Aorta (tissue), 5 donors: ENCODE measurements around the gene CAVIN2. TPM values are rescaled to one million over a fixed set of nuclear protein-coding genes. Genes with fewer than 3 reads are reported as not detected.

ENCODE experiments used
- ATAC-seq: fragments of 200-7000 bp; cut with Tn5 transposase; one replicate; pipeline ENCODE4 v1.9.1; 2022; ENCODE audit warnings: moderate library complexity; ENCODE audit not compliant: low FRiP score
- DNase-seq, 2 donors: peaks; one replicate each; pipeline ENCODE4 v3.0.0-alpha.2; 2020
- H3K27ac ChIP-seq, 2 donors: one replicate each; pipeline ENCODE4 v1.5.1; 2013; ENCODE audit warnings: low read length in 2 of 2, mild to moderate bottlenecking in 2 of 2, moderate library complexity in 2 of 2, control low read depth in 1 of 2, inconsistent platforms in 1 of 2, low read depth in 1 of 2
- H3K27me3 ChIP-seq, 2 donors: one replicate each; pipeline ENCODE4 v1.6.1; 2013; ENCODE audit warnings: control low read depth in 1 of 2, low read length in 1 of 2, mild to moderate bottlenecking in 1 of 2, moderate library complexity in 1 of 2; ENCODE audit not compliant: insufficient read depth in 2 of 2, control insufficient read depth in 1 of 2
- H3K36me3 ChIP-seq, 2 donors: one replicate each; pipeline ENCODE4 v1.6.1; 2013; ENCODE audit warnings: control low read depth in 1 of 2, low read length in 1 of 2, mild to moderate bottlenecking in 1 of 2; ENCODE audit not compliant: insufficient read depth in 2 of 2, control insufficient read depth in 1 of 2
- H3K4me1 ChIP-seq, 2 donors: one replicate each; pipeline ENCODE4 v1.6.1; 2013; ENCODE audit warnings: low read length in 2 of 2, control low read depth in 1 of 2, mild to moderate bottlenecking in 1 of 2, moderate library complexity in 1 of 2; ENCODE audit not compliant: insufficient read depth in 2 of 2, control insufficient read depth in 1 of 2
- H3K4me3 ChIP-seq, 2 donors: one replicate each; pipeline ENCODE4 v1.5.1; 2013; ENCODE audit warnings: low read length in 2 of 2, control low read depth in 1 of 2, mild to moderate bottlenecking in 1 of 2
- H3K9me3 ChIP-seq: one replicate; pipeline ENCODE4 v1.6.1; 2013; ENCODE audit warnings: mild to moderate bottlenecking, low read length; ENCODE audit not compliant: control insufficient read depth
- WGBS, 2 donors: extraction: QIAGEN DNeasy Blood & Tissue Kit; methylation state at CpG; one replicate each; pipeline ENCODE4 v1.1.7; 2013; 5-methylcytosine and 5-hydroxymethylcytosine counted together
- intact Hi-C, 2 donors: fragments of 100-400 bp; cut with DNase I; formaldehyde crosslinking; loops; one replicate each; pipeline versions ENCODE4 v1.14.2 to v1.15.0; 2022
- polyA plus RNA-seq, 2 donors: library from polyadenylated mRNA; stranded (reverse); fragments of 200-250 nt; gene quantifications; one replicate each; pipeline ENCODE4 v1.2.3, GENCODE V29; 2013
- total RNA-seq, 2 donors: library from RNA; stranded (reverse); fragmentation: NEBNext Ultra II Directional; extraction: Animal tissue kit (Norgen Biotek cat#: 25700); gene quantifications; one replicate each; pipeline ENCODE4 v1.2.1, GENCODE V29; 2021
- donor health status: healthy with polysubstance abuse.
- donor health status: Bipolar disorder and iron deficiency.
- donor health status: DM: no; HTN: no; CAD: no.
- donor health status: DM: no; HTN: no; CAD: no.
- donor health status: DM: yes; HTN: yes; CAD: no.

Gene CAVIN2
- total and polyA plus RNA-seq, 4 donors, result 3.0 to 37.8 (median 14.5) TPM

DNA sequence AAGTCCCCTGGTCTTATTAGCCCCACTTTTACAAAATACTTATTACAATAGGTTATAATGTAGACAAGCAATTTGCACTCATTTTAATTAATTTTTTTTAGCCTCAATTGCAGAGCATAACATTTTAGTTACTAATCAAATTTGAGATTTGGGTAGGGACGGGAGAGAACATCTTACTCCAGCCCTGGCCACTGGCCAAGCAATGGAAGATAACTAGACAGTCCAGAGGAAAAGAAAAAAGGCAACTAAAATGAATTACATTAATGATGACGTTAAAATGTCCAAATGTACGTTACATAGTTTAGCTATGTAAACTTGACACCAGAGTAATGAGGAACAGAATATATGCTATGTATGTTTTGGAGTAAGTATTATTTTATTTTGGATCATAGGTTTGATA lies 11.0 kb upstream of the CAVIN2 start:
- WGBS, 2 donors, result 54 to 70% methylated on average over 3 of the region's 3 CpGs
- intact Hi-C loops, result no loop called here
- ATAC-seq, result no peak

DNA sequence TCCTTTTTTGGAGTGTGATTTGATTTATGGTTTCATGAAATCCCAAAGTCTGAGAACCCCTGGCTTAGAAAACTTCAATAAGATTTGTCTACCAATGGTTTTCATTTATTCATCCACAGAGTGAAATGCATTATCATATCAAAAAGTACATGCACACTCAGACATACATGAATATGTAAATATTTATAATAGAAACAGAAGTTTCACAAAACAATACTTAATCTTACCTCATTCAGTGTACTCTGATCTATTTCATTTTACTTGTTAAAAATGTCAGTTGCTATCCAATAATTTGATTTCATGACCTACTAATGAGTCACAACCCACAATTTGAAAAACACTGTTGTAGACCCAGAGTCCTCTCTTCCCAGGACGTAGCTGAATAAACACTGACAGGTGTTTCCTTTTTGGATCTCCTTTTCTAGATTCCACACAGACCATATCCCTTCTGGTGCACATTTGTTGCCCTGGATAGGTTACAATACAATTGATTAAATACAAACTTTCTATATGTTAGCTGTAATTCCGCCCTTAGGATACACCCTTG lies 10.4 kb upstream of the CAVIN2 start:
- H3K4me1 ChIP-seq, result peaks cover 0 to 2% of the 10 kb centered on the region in 2 donors
- H3K9me3 ChIP-seq, result no peaks in the 10 kb centered on the region
- no peak overlapping the region for H3K27ac ChIP-seq
- ATAC-seq (no peak), DNase-seq (no peak)
- intact Hi-C loops, result no loop called here
- H3K27me3 ChIP-seq, result peaks cover 0 to 1% of the 10 kb centered on the region in 2 donors
- H3K4me3 ChIP-seq, result no peak overlapping the region
- 79 to 86% methylated on average over 2 of the region's 2 CpGs for WGBS, 2 donors
- H3K36me3 ChIP-seq, result no peaks in the 10 kb centered on the region

More for the DNA sequence above, 11.0 kb upstream of the CAVIN2 start:
- no peak overlapping the region for H3K27ac ChIP-seq
- no peak overlapping the region for H3K4me3 ChIP-seq
- no peaks in the 10 kb centered on the region for H3K9me3 ChIP-seq
- no peaks in the 10 kb centered on the region for H3K36me3 ChIP-seq
- peaks cover 0 to 2% of the 10 kb centered on the region in 2 donors for H3K4me1 ChIP-seq
- H3K27me3 ChIP-seq, result peaks cover 0 to 1% of the 10 kb centered on the region in 2 donors
- no peak for DNase-seq

DNA sequence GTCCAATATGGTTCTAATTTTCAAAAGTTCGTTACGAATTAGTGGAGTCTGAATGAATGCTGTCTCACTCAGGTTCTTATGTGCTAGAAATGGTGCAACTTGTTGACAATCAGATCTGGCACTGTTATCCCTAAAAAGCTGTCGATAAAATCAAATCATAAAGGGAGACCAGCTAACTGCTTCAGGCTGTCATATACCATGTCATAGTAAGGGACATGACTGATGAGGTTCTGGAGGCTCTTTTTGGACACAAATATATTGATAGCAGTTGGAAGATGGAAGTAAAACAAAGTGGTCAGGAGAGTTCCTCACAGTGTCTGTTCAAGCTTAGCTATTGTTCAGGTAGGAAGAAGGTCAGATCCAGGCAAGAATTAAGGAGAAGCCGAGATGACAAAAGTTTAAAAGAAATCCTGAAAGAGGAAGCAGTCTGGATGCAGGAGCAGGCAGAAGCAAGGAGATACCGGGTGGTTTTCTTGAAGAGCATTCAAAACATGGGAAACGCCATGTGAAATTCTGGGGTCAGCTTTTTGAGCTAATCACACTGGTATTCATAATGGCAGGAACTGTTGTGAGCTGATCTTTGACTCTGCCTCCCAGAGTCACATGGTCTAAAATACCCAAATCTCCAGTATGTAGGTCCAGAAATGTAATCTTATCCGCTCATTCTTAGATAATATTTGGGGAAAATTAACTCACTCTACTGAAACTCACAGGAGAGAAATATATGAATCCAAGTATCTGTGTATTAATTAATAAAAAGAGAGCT lies 9.4 kb upstream of the CAVIN2 start:
- H3K27me3 ChIP-seq, result no peaks in the 10 kb centered on the region
- no peak for DNase-seq
- no peak overlapping the region for H3K4me3 ChIP-seq
- H3K9me3 ChIP-seq, result no peaks in the 10 kb centered on the region
- H3K4me1 ChIP-seq, result peaks cover 0 to 2% of the 10 kb centered on the region in 2 donors
- 91 to 92% methylated on average over 7 of the region's 7 CpGs for WGBS, 2 donors
- no peaks in the 10 kb centered on the region for H3K36me3 ChIP-seq
- H3K27ac ChIP-seq, result no peak overlapping the region
- intact Hi-C loops, result no loop called here
- ATAC-seq, result no peak

DNA sequence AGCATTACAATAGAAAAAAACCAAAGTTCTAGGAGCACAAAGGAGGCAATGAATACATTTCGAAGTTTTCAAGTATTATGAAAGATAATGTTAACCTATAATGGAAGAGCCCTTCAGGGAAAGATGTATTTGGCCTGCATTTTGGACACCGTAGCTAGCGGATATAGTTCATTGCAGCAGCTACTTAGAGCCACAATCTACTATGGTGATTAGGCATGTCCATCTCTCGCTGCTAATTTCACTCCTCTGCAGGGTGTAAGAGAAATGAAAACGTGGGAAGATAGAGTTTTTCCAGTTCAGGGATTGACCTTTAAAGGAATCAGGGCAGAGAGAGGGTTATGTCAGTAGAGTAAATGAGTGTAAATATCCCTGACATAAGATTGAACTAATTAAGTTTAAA lies 8.5 kb upstream of the CAVIN2 start:
- no peaks in the 10 kb centered on the region for H3K9me3 ChIP-seq
- DNase-seq (no peak), ATAC-seq (no peak)
- peaks cover 0 to 2% of the 10 kb centered on the region in 2 donors for H3K4me1 ChIP-seq
- 90 to 93% methylated on average over 5 of the region's 5 CpGs for WGBS, 2 donors
- intact Hi-C loops, result no loop called here
- H3K27ac ChIP-seq, result no peak overlapping the region
- H3K27me3 ChIP-seq, result no peaks in the 10 kb centered on the region
- H3K4me3 ChIP-seq, result no peak overlapping the region
- H3K36me3 ChIP-seq, result no peaks in the 10 kb centered on the region

DNA sequence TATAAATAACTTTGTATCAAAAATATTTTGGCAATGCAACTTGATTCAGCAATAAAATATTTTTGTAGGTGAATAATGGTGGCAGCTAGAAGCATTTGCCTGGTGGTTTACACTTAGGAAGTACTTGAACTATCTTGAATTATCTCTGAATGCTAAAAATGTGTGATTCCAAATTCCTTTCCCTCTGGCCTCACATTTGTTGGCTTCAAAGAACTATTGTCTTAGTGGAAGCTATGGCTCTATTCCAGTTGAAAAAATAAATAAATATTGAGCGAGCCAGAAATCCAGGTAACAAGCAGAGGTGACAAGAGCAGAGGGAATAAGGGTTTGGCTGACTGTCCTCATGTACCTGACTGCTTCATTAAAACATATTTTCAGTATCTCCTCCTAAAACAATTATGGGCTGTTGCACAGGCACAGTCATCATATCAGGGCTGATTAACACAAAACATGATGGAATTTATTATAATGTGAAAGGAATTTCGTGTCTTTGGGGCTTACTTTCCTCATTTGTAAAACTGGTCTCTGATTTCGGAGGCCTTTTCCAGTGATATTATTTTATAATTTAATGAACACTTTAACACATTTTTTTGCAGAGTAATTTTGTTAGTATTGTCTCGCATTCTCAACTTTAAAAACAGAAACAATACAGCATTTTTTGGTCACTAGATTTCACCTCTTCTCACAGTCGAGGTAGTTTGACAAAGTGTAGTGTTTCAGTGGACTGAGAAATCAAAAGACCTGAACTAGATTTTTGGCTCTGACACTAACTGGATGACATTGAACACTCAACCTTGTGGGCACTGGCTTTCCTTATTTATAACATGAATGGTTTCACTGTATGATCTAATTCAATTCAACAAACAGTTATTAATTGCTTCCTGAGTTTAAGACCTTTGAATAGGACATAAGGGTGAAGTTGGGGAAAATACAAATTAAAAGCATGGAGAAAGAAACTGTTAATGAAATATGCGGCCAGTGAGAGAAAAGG lies 7.8 kb upstream of the CAVIN2 start:
- intact Hi-C loops, result no loop called here
- DNase-seq, result no peak
- Histone ChIP-seq H3K4me1 (peaks cover 0 to under 1% of the 10 kb centered on the region in 2 donors), H3K36me3 (no peaks in the 10 kb centered on the region), H3K27me3 (no peaks in the 10 kb centered on the region), H3K27ac (no peak overlapping the region), H3K9me3 (no peaks in the 10 kb centered on the region), H3K4me3 (no peak overlapping the region)
- no peak for ATAC-seq
- WGBS, 2 donors, result 79 to 82% methylated on average over 6 of the region's 6 CpGs

DNA sequence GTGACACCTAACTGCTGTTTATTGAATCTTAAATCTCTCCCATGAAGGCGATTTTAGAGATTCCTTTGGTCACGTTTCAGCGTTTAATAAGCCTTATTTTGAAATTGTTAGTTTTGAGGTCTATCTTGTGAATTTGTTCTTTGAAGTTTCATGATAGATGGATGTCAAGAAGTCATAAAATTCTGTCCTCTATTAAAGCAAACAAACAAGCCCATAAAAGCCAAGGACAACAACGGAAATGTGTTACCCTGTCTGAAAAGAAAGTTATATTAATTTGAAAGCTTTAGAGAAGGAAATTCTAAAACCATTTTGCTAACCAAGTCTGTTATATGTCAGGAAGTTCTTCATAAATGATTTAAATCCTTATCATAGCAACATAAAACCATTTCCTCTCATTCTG lies 7.0 kb upstream of the CAVIN2 start:
- no peak for DNase-seq
- no peaks in the 10 kb centered on the region for H3K36me3 ChIP-seq
- no peaks in the 10 kb centered on the region for H3K4me1 ChIP-seq
- H3K4me3 ChIP-seq, result no peak overlapping the region
- H3K9me3 ChIP-seq, result no peaks in the 10 kb centered on the region
- H3K27ac ChIP-seq, result no peak overlapping the region
- WGBS, 2 donors, result 86 to 89% methylated on average over 4 of the region's 4 CpGs
- no peaks in the 10 kb centered on the region for H3K27me3 ChIP-seq
- intact Hi-C loops, result no loop called here
- ATAC-seq, result no peak

DNA sequence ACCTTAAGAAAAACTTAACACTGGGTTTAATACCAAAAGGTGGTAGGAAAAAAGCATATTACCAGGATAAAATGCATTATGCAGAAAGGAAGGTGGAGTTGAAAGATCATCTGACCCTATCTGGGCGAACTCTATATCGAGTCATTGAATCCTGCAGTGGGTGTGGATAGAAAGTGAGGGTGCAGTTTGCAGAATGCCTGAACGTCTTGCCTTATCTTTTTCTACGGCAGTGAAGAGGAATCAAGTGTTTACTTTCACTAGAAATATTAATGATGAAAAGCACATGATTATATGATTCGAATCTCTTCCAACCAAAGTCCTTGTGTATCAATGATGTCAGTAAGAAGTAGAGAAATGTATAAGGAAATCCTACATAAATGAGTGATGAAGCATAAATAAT lies 4.3 kb upstream of the CAVIN2 start:
- H3K4me1 ChIP-seq, result no peaks in the 10 kb centered on the region
- intact Hi-C loops, result no loop called here

DNA sequence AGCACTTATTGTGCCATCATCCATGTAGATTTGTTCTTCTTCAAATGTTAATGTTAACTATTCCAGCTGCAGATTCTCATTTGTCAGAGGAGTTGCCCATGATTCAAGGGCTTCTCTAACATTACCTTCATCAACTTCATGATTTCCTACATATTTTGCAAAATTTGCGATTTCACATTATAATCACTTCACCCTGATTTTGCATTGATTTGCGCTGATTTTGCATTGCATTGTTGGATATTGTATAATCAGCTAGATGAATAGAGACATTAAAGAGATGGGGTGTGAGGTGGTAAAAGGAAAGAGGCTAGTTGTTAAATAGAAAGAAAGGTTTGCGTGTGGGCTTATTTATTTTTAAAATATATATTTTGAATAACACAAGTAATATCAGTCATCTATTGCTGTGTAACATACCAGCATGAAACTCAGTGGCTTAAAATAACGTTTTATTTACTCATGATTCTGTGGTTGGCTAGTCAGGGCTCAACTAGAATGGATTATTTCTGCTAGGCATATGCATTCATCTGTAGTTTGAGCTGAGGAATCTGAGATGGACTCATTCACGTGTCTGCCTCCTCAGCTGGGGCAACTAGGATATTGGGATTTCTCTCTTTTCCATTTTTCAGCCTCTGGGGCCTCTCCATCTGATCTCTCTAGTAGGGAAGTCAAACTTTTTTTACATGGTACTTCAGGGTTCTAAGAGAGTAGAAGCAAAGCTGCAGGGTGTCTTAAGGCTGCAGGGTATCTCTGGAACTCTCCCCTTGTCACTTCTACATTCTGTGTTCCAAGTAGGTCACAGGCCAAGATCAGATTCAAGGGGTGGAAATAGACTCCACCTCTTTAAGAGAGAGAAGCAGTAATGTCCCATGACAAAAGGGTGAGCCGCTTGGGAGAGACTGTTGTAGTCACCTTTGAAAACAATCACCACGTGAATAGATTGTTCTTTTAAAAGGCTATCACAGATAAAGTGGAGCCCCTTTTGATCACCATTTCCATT lies 2.2 kb upstream of the CAVIN2 start:
- H3K36me3 ChIP-seq, result no peaks in the 10 kb centered on the region
- H3K27me3 ChIP-seq, result no peaks in the 10 kb centered on the region
- H3K4me3 ChIP-seq, result no peak overlapping the region
- ATAC-seq (no peak), DNase-seq (no peak)
- no peak overlapping the region for H3K27ac ChIP-seq
- intact Hi-C loops, result no loop called here
- no peaks in the 10 kb centered on the region for H3K9me3 ChIP-seq
- no peaks in the 10 kb centered on the region for H3K4me1 ChIP-seq
- 94 to 95% methylated on average over 7 of the region's 7 CpGs for WGBS, 2 donors

More for the DNA sequence above, 4.3 kb upstream of the CAVIN2 start:
- WGBS, 2 donors, result 91 to 93% methylated on average over 5 of the region's 5 CpGs
- ATAC-seq (no peak), DNase-seq (no peak)
- Histone ChIP-seq H3K27ac (no peak overlapping the region), H3K36me3 (no peaks in the 10 kb centered on the region), H3K4me3 (no peak overlapping the region), H3K27me3 (no peaks in the 10 kb centered on the region), H3K9me3 (no peaks in the 10 kb centered on the region)
